GM19467 (cell line): ENCODE results near the gene B3GNT3.
"Not testable (repeated sequence)": the region's sequence is repeated elsewhere in the genome, so short reads cannot be mapped to it uniquely, and the experiment has no call there.

Experiments
- ATAC-seq: cut with Tn5 transposase; IDR thresholded peaks from one replicate; pipeline ENCODE4 v1.9.1; 2021; ENCODE audit warnings: mild to moderate bottlenecking, moderate library complexity; ENCODE audit not compliant: unreplicated experiment

The B3GNT3 gene

GRCh38 chr19:17765069-17765618 is 29.8 kb upstream of the B3GNT3 start:
- ATAC-seq, result no peak

- ATAC-seq, result no peak
Observed at GRCh38 chr19:17766543-17767131, 28.3 kb upstream of the B3GNT3 start.

GRCh38 chr19:17767559-17767958 is 27.4 kb upstream of the B3GNT3 start:
- ATAC-seq, result no peak

- ATAC-seq, result no peak
Observed at GRCh38 chr19:17770613-17771012, 24.3 kb upstream of the B3GNT3 start.

GRCh38 chr19:17772172-17772571 is 22.8 kb upstream of the B3GNT3 start:
- ATAC-seq, result no peak

- ATAC-seq, result no peak
Observed at GRCh38 chr19:17775245-17775927, 19.6 kb upstream of the B3GNT3 start.

GRCh38 chr19:17775991-17776803 is 18.7 kb upstream of the B3GNT3 start:
- peak; percentile 61 for ATAC-seq

- ATAC-seq, result not testable (repeated sequence)
Observed at GRCh38 chr19:17777840-17778239, 17.1 kb upstream of the B3GNT3 start.

GRCh38 chr19:17778251-17778967 is 16.5 kb upstream of the B3GNT3 start:
- ATAC-seq, result no peak

GRCh38 chr19:17778968-17779929 is 15.7 kb upstream of the B3GNT3 start:
- ATAC-seq, result no peak

- no peak for ATAC-seq
Observed at GRCh38 chr19:17780781-17781180, 14.2 kb upstream of the B3GNT3 start.

GRCh38 chr19:17783721-17784120 is 11.2 kb upstream of the B3GNT3 start:
- ATAC-seq, result not testable (repeated sequence)

- no peak for ATAC-seq
Observed at GRCh38 chr19:17784201-17785008, 10.5 kb upstream of the B3GNT3 start.

- ATAC-seq, result no peak
Observed at GRCh38 chr19:17787274-17787913, 7.5 kb upstream of the B3GNT3 start.

- no peak for ATAC-seq
Observed at GRCh38 chr19:17788632-17789031, 6.3 kb upstream of the B3GNT3 start.

GRCh38 chr19:17790059-17790780 is 4.7 kb upstream of the B3GNT3 start:
- no peak for ATAC-seq

GRCh38 chr19:17794412-17794730 is 567 bp upstream of the B3GNT3 start:
- no peak for ATAC-seq

- no peak for ATAC-seq
Observed at GRCh38 chr19:17795495-17795856, 538 bp downstream of the B3GNT3 start.
